Peyer's patch (tissue), 4 donors: ENCODE measurements around the gene ADAM15.
A peak's percentile ranks its signal among the peaks of the same experiment; 100 is the strongest.

Experiments
- POLR2A ChIP-seq, 2 donors: fragments of 450-650 bp; IDR thresholded peaks; one replicate each; pipeline ENCODE4 v1.5.1; 2017; ENCODE audit warnings: antibody characterized with exemption in 2 of 2, mild to moderate bottlenecking in 2 of 2, moderate library complexity in 2 of 2
- TF ChIP-seq, protein P1 (sequence below), 6 experiments: fragments of 450-650 bp in 4 of 6; fragments of 200-600 bp in 2 of 6; sonication (generic) in 1 of 6; IDR thresholded peaks; one replicate each; pipeline ENCODE4 v1.5.1; 2017 to 2019; ENCODE audit warnings: antibody characterized with exemption in 6 of 6, mild to moderate bottlenecking in 3 of 6, moderate library complexity in 1 of 6

DNA sequence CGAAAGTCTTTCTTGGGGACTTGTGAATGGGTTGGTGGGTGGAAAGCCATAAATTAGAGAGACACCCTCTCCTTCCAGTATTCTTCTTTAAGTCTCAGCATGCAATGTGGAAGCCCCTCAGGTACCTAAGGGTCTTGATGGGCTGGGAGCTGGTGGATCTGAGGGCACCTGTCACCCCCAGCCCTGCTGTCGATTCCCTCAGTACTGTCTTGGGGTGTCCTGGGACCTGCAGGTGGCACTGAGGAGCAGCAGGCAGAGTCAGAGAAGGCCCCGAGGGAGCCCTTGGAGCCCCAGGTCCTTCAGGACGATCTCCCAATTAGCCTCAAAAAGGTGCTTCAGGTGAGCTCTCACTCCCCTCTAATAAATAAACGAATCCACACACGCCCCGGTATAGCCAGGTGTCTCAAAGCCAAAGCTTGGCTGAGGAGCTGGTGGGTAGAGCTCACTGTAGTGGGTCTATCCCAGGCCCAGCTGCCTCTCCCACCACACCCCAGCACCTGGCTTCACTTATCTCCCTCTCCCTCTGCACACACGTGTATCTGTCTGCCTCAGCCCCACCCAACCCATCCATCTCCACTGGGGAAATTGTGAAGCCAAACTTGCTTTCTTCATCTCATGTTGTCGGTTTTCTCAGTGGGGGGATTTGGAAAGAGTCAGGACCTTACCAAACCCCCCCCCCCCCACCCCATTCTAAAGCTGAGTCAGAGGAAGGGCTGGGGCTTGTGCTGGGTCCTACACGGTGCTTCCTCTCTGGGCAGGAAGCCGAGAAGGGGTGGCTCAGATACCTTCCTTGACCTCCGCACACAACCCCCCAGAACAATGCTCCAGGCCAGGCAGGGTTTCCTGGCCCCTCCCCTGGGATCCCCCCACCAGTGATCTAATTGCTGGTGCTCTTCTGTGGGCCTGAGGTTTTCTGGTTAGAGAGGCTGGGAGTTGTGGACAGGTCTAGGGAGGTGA, 1.6 kb downstream of the ADAM15 start:
- TF ChIP-seq, protein P1, sequence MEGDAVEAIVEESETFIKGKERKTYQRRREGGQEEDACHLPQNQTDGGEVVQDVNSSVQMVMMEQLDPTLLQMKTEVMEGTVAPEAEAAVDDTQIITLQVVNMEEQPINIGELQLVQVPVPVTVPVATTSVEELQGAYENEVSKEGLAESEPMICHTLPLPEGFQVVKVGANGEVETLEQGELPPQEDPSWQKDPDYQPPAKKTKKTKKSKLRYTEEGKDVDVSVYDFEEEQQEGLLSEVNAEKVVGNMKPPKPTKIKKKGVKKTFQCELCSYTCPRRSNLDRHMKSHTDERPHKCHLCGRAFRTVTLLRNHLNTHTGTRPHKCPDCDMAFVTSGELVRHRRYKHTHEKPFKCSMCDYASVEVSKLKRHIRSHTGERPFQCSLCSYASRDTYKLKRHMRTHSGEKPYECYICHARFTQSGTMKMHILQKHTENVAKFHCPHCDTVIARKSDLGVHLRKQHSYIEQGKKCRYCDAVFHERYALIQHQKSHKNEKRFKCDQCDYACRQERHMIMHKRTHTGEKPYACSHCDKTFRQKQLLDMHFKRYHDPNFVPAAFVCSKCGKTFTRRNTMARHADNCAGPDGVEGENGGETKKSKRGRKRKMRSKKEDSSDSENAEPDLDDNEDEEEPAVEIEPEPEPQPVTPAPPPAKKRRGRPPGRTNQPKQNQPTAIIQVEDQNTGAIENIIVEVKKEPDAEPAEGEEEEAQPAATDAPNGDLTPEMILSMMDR (IDR thresholded peaks at IDR 0.05) = peak in 4 of 6 experiments; percentile 20 to 59 (median 42)
- no peak for TF ChIP-seq POLR2A (IDR thresholded peaks at IDR 0.05)
